Measurements from ENCODE around the gene MEN1.

GRCh38 chr11:64843686-64844329 lies 33.5 kb upstream of the MEN1 start:
- TF ChIP-seq EZH2 (IDR thresholded peaks at IDR 0.05; ENCODE audit: insufficient read depth, poor library complexity, severe bottlenecking) (no peak), EZH2phosphoT487 (IDR thresholded peaks at IDR 0.05; ENCODE audit: insufficient read depth, low read depth) (no peak)
